ENCODE measurements around the gene CCDC157. TPM values are rescaled to one million over a fixed set of nuclear protein-coding genes. Genes with fewer than 3 reads are reported as not detected.

The CCDC157 gene
- total and polyA plus RNA-seq, 9 of the 15 experiments (the other 6 are each of a cell fraction or from before 2014, with no cell fraction given), result 0.04 to 1.3 (median 0.68) TPM

GRCh38 chr22:30386960-30387827, 30.4 kb downstream of the CCDC157 start, which contains the start of gene RNF215:
Gene RNF215 (minus strand): TSS chr22:30387411. CDS start chr22:30387313, 98 bp downstream.
- DNase-seq (ENCODE audit: extremely low read depth in 1 of 4, low spot score in 3 of 4) (peak; percentile 82 to 93 (median 91)), FAIRE-seq (no peak), ATAC-seq (peak; percentile 88)
- CTCF ChIA-PET (ENCODE audit: low intra/inter-chr PET ratio), result interaction anchor here (1.2 to 2.4 kb wide), 3 partner anchors 98 to 124 kb away, joined by 7 to 31 read pairs (median 16); no protein-coding TSS in a partner anchor
- Histone ChIP-seq H3K9ac (ENCODE audit: insufficient read depth in 1 of 2, low read depth in 2 of 2, low read length in 2 of 2) (peak within 1 kb of the TSS; percentile 44 to 90; a peak in 3 of 4 replicates), H3K4me2 (ENCODE audit: insufficient read depth, low read length) (peak within 1 kb of the TSS; percentile 73), H3K4me3 (peak within 1 kb of the TSS; percentile 48), H3K9me1 (ENCODE audit: control insufficient read depth, insufficient read depth, low read length) (no peaks in the 10 kb centered on the region), H2AFZ (ENCODE audit: low read depth, low read length) (peak within 1 kb of the TSS; percentile 87), H3K79me2 (ENCODE audit: control insufficient read depth, insufficient read depth, low read length) (no peaks in the 10 kb centered on the region), H3K27me3 (ENCODE audit: control insufficient read depth in 2 of 2, insufficient read depth in 2 of 2, low read length in 2 of 2) (no peaks in the 10 kb centered on the region), H3K27ac (ENCODE audit: extremely low read depth, low read depth, low read length) (no peak within 1 kb of the TSS), H3K36me3 (ENCODE audit: control insufficient read depth, insufficient read depth, low read length) (no peaks in the 10 kb centered on the region), H3K4me1 (replicated peaks in 1 of 2; ENCODE audit: control insufficient read depth in 2 of 2, insufficient read depth in 2 of 2, low read length in 2 of 2) (peaks cover 12 to 25% of the 10 kb centered on the region in 2 experiments; a peak in 4 of 5 replicates), H4K20me1 (replicated peaks; ENCODE audit: control insufficient read depth, insufficient read depth, low read length) (no peaks in the 10 kb centered on the region), H3K9me3 (replicated peaks; ENCODE audit: control insufficient read depth, insufficient read depth, low read depth, low read length) (peaks cover 8% of the 10 kb centered on the region; the same call in 1 of the 2 replicates)
- WGBS (ENCODE audit: insufficient coverage, low coverage, missing lambda C conversion rate), result 0% methylated on average over 5 of the region's 95 CpGs
- POLR2A ChIA-PET, result interaction anchor here (0.9 kb wide), 1 partner anchor 124 kb away, joined by 3 read pairs; no protein-coding TSS in a partner anchor
- no TSS peak for BruUV-seq (replicated peaks)
- intact Hi-C loops (cut with micrococcal nuclease) (loop anchor here (1.0 to 5.0 kb wide), 2 partner anchors 100 to 280 kb away; no protein-coding TSS in a partner anchor), in situ Hi-C loops (cut with MboI) (loop anchor here (25.0 kb wide), 1 partner anchor 275 kb away; no protein-coding TSS in a partner anchor)
- TF ChIP-seq NFXL1 (CRISPR knock-in tag; IDR thresholded peaks at IDR 0.05) (no peak), NONO (IDR thresholded peaks at IDR 0.05; ENCODE audit: low read depth in 2 of 2, low read length in 1 of 2) (0 out of 4 replicates have a peak, but pooled peaks of 1 of the 2 experiments have one; percentile 51), MLLT1 (IDR thresholded peaks at IDR 0.05) (no peak), RAD21 (CRISPR knock-in tag; conservative IDR thresholded peaks at IDR 0.05 in 1 of 2, IDR thresholded peaks at IDR 0.05 in 1 of 2) (peak; percentile 66 to 75), CREM (IDR thresholded peaks at IDR 0.05; ENCODE audit: low read depth) (0 out of 2 replicates have a peak, but pooled peaks have one; percentile 22), ZNF764 (CRISPR knock-in tag; IDR thresholded peaks at IDR 0.05; ENCODE audit: low read depth) (no peak), C11orf30 (IDR thresholded peaks at IDR 0.05; ENCODE audit: low read depth) (no peak), STAT5B (CRISPR knock-in tag; IDR thresholded peaks at IDR 0.05) (no peak), ZBTB7A (IDR thresholded peaks at IDR 0.05; ENCODE audit: borderline replicate concordance, control insufficient read depth, low read depth, low read length) (peak; percentile 95), ETV6 (IDR thresholded peaks at IDR 0.05; ENCODE audit: borderline replicate concordance in 1 of 2, low read depth in 2 of 2, low read length in 1 of 2) (no peak), ETV6 (CRISPR knock-in tag; IDR thresholded peaks at IDR 0.05; ENCODE audit: borderline replicate concordance) (no peak)
- TF ChIP-seq, protein P1, sequence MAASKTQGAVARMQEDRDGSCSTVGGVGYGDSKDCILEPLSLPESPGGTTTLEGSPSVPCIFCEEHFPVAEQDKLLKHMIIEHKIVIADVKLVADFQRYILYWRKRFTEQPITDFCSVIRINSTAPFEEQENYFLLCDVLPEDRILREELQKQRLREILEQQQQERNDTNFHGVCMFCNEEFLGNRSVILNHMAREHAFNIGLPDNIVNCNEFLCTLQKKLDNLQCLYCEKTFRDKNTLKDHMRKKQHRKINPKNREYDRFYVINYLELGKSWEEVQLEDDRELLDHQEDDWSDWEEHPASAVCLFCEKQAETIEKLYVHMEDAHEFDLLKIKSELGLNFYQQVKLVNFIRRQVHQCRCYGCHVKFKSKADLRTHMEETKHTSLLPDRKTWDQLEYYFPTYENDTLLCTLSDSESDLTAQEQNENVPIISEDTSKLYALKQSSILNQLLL (CRISPR knock-in tag; IDR thresholded peaks at IDR 0.05; ENCODE audit: borderline replicate concordance), result no peak
- TF ChIP-seq, protein P2, sequence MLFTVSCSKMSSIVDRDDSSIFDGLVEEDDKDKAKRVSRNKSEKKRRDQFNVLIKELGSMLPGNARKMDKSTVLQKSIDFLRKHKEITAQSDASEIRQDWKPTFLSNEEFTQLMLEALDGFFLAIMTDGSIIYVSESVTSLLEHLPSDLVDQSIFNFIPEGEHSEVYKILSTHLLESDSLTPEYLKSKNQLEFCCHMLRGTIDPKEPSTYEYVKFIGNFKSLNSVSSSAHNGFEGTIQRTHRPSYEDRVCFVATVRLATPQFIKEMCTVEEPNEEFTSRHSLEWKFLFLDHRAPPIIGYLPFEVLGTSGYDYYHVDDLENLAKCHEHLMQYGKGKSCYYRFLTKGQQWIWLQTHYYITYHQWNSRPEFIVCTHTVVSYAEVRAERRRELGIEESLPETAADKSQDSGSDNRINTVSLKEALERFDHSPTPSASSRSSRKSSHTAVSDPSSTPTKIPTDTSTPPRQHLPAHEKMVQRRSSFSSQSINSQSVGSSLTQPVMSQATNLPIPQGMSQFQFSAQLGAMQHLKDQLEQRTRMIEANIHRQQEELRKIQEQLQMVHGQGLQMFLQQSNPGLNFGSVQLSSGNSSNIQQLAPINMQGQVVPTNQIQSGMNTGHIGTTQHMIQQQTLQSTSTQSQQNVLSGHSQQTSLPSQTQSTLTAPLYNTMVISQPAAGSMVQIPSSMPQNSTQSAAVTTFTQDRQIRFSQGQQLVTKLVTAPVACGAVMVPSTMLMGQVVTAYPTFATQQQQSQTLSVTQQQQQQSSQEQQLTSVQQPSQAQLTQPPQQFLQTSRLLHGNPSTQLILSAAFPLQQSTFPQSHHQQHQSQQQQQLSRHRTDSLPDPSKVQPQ (CRISPR knock-in tag; IDR thresholded peaks at IDR 0.05; ENCODE audit: borderline replicate concordance), result no peak
